Measurements from ENCODE around the gene NUP155.
"Not testable (repeated sequence)": the region's sequence is repeated elsewhere in the genome, so short reads cannot be mapped to it uniquely, and the experiment has no call there.

The NUP155 gene

DNA sequence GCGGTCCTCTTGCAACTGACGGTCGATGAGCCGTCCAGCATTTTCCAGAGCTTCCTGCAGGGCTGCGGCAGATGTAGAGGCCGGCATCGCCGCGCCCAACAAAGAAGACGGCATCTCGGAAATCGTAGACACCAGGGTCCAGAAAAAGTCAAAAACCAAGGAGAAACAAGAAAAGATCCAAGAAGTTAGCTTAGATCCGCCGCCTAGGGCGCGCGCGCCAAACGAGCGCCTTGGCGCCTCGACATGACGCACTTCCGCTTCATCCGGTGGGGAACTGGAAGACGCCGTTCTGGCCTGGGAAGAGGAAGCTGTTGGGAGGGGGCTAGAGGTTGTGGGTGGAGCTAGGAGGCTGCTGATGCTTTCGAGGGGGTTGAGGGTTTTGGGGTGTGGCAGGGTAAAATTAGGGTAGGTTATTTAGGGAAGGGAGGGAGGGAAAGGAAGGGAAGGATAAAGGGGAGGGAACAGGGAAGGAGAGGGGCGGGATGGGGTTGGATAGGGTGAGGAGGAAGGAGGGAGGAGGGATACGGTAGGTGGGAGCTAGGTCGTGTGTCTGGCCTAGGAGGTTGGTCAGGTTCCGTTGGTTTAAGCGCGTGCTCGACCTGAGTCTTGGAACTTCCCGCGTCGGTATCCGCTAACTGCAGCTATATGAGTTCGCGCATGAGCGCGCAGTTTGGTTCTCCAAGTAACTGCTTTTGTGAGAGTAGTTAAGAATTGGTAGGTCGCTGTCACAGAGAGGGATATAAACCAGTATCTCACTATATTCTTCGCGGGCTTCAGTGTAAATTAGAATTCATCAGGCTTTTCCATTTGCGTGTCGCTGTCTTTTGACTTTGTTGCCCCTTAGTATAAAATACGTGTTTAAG is at the start of gene NUP155:
NUP155 (minus strand) TSS at position 243 of the 863 bp plus-strand sequence; CDS start at position 114, 129 bp downstream.
- no peaks in the 10 kb centered on the region for H3K27me3 ChIP-seq (ENCODE audit: insufficient read depth, low read length, poor library complexity)
- H3K27ac ChIP-seq (ENCODE audit: low read length): peak within 1 kb of the TSS; percentile 79
- peaks cover 43% of the 10 kb centered on the region for H3K4me1 ChIP-seq (ENCODE audit: insufficient read depth, low read length)
- peaks cover 25% of the 10 kb centered on the region; the same call in 1 of the 2 replicates for H4K20me1 ChIP-seq (ENCODE audit: insufficient read depth, low read length)
- no peaks in the 10 kb centered on the region for H3K9me3 ChIP-seq (ENCODE audit: insufficient read depth, low read length, severe bottlenecking)
- peak within 1 kb of the TSS; percentile 69 for H3K9ac ChIP-seq (ENCODE audit: low read depth, low read length)
- H3K4me2 ChIP-seq (ENCODE audit: insufficient read depth, low read length): peak within 1 kb of the TSS; percentile 84
- H3K79me2 ChIP-seq (ENCODE audit: insufficient read depth, low read length): peaks cover 48% of the 10 kb centered on the region
- DNase-seq: peak; percentile 92
- H3K36me3 ChIP-seq (ENCODE audit: insufficient read depth, low read length): peaks cover 18% of the 10 kb centered on the region
- H2AFZ ChIP-seq (ENCODE audit: low read depth, low read length): peak within 1 kb of the TSS; percentile 93
- TF ChIP-seq, protein P1, sequence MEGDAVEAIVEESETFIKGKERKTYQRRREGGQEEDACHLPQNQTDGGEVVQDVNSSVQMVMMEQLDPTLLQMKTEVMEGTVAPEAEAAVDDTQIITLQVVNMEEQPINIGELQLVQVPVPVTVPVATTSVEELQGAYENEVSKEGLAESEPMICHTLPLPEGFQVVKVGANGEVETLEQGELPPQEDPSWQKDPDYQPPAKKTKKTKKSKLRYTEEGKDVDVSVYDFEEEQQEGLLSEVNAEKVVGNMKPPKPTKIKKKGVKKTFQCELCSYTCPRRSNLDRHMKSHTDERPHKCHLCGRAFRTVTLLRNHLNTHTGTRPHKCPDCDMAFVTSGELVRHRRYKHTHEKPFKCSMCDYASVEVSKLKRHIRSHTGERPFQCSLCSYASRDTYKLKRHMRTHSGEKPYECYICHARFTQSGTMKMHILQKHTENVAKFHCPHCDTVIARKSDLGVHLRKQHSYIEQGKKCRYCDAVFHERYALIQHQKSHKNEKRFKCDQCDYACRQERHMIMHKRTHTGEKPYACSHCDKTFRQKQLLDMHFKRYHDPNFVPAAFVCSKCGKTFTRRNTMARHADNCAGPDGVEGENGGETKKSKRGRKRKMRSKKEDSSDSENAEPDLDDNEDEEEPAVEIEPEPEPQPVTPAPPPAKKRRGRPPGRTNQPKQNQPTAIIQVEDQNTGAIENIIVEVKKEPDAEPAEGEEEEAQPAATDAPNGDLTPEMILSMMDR (IDR thresholded peaks at IDR 0.05; ENCODE audit: borderline replicate concordance, extremely low read depth, low read length, poor library complexity, severe bottlenecking): no peak
- no peak for TF ChIP-seq EZH2 (IDR thresholded peaks at IDR 0.05; ENCODE audit: borderline replicate concordance, low read depth, low read length, severe bottlenecking)
- ATAC-seq (ENCODE audit: insufficient read depth, low read depth): peak; percentile 96
- peak within 1 kb of the TSS; percentile 83 to 88 for H3K4me3 ChIP-seq (ENCODE audit: low read depth in 1 of 2, low read length in 2 of 2)

DNA sequence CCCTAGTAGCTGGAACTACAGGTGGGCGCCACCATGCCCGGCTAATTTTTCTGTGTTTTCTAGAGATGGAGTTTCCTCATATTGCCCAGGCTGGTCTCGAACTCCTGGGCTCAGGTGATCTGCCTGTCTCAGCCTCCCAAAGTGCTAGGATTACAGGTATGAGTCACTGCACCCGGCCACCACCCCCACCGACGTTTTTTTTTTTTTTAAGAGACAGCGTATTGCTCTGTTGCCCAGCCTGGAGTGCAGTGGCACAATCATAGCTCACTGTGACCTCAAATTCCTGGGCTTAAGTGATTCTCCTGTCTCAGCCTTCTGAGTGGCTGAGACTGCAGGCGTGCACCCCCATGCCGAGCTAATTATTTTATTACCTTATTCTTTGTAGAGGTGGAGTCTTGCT is 46.4 kb upstream of the NUP155 start:
- no peaks in the 10 kb centered on the region for H4K20me1 ChIP-seq (ENCODE audit: insufficient read depth, low read length)
- H3K9me3 ChIP-seq (ENCODE audit: insufficient read depth, low read length, severe bottlenecking): no peaks in the 10 kb centered on the region
- no peak overlapping the region for H3K4me3 ChIP-seq (ENCODE audit: low read depth in 1 of 2, low read length in 2 of 2)
- no peak overlapping the region for H3K4me2 ChIP-seq (ENCODE audit: insufficient read depth, low read length)
- TF ChIP-seq, protein P1 (IDR thresholded peaks at IDR 0.05; ENCODE audit: borderline replicate concordance, extremely low read depth, low read length, poor library complexity, severe bottlenecking): no peak
- no peak for TF ChIP-seq EZH2 (IDR thresholded peaks at IDR 0.05; ENCODE audit: borderline replicate concordance, low read depth, low read length, severe bottlenecking)
- DNase-seq: no peak
- no peak for ATAC-seq (ENCODE audit: insufficient read depth, low read depth)
- no peak overlapping the region for H2AFZ ChIP-seq (ENCODE audit: low read depth, low read length)
- no peak overlapping the region for H3K27ac ChIP-seq (ENCODE audit: low read length)
- peaks cover 7% of the 10 kb centered on the region; the same call in 1 of the 2 replicates for H3K36me3 ChIP-seq (ENCODE audit: insufficient read depth, low read length)
- H3K79me2 ChIP-seq (ENCODE audit: insufficient read depth, low read length): no peaks in the 10 kb centered on the region
- no peaks in the 10 kb centered on the region for H3K4me1 ChIP-seq (ENCODE audit: insufficient read depth, low read length)
- H3K9ac ChIP-seq (ENCODE audit: low read depth, low read length): no peak overlapping the region
- no peaks in the 10 kb centered on the region for H3K27me3 ChIP-seq (ENCODE audit: insufficient read depth, low read length, poor library complexity)

DNA sequence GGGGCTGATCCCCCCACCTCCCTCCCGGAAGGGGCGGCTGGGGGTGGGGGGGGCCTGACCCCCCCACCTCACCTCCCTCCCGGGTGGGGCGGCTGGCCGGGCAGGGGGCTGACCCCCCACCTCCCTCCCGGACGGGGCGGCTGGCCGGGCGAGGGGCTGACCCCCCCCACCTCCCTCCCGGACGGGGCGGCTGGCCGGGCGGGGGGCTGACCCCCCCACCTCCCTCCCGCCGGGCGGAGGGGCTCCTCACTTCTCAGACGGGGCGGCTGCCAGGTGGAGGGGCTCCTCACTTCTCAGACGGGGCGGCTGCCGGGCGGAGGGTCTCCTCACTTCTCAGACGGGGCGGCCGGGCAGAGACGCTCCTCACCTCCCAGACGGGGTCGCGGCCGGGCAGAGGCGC is 44.5 kb upstream of the NUP155 start:
- H4K20me1 ChIP-seq (ENCODE audit: insufficient read depth, low read length); H3K9ac ChIP-seq (ENCODE audit: low read depth, low read length); H3K9me3 ChIP-seq (ENCODE audit: insufficient read depth, low read length, severe bottlenecking); ATAC-seq (ENCODE audit: insufficient read depth, low read depth); DNase-seq; H3K4me2 ChIP-seq (ENCODE audit: insufficient read depth, low read length); H2AFZ ChIP-seq (ENCODE audit: low read depth, low read length); H3K27me3 ChIP-seq (ENCODE audit: insufficient read depth, low read length, poor library complexity); H3K79me2 ChIP-seq (ENCODE audit: insufficient read depth, low read length); H3K4me1 ChIP-seq (ENCODE audit: insufficient read depth, low read length); H3K27ac ChIP-seq (ENCODE audit: low read length); H3K4me3 ChIP-seq (ENCODE audit: low read depth in 1 of 2, low read length in 2 of 2): not testable (repeated sequence)
- H3K36me3 ChIP-seq (ENCODE audit: insufficient read depth, low read length): peaks cover 13% of the 10 kb centered on the region; the same call in 1 of the 2 replicates

DNA sequence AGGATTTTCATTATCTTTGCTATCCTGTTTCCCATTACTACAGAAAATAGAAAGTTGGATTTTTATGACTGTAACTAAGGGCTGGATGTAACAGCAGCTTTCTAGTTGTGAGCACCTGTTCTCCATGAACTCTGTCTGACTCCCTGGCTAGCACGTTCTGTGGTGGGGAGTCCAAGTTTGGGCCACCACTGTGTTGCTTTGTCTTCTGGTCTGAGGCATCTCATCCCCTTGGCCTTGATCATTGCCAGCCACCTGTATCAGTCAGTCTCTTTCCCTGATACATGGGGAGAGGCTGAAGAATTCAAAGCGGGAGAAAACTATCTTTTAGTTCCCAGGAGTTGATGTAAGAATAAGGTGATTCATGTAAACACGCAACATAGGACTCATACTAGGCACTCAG is 41.6 kb upstream of the NUP155 start:
- Histone ChIP-seq H3K27ac (ENCODE audit: low read length) (no peak overlapping the region), H3K79me2 (ENCODE audit: insufficient read depth, low read length) (no peaks in the 10 kb centered on the region), H3K4me3 (ENCODE audit: low read depth in 1 of 2, low read length in 2 of 2) (no peak overlapping the region), H3K36me3 (ENCODE audit: insufficient read depth, low read length) (peaks cover 16% of the 10 kb centered on the region; the same call in 1 of the 2 replicates), H3K27me3 (ENCODE audit: insufficient read depth, low read length, poor library complexity) (no peaks in the 10 kb centered on the region), H3K4me2 (ENCODE audit: insufficient read depth, low read length) (no peak overlapping the region), H3K9ac (ENCODE audit: low read depth, low read length) (no peak overlapping the region), H3K9me3 (ENCODE audit: insufficient read depth, low read length, severe bottlenecking) (no peaks in the 10 kb centered on the region), H3K4me1 (ENCODE audit: insufficient read depth, low read length) (no peaks in the 10 kb centered on the region), H4K20me1 (ENCODE audit: insufficient read depth, low read length) (no peaks in the 10 kb centered on the region), H2AFZ (ENCODE audit: low read depth, low read length) (no peak overlapping the region)
- no peak for TF ChIP-seq EZH2 (IDR thresholded peaks at IDR 0.05; ENCODE audit: borderline replicate concordance, low read depth, low read length, severe bottlenecking)
- TF ChIP-seq, protein P1 (IDR thresholded peaks at IDR 0.05; ENCODE audit: borderline replicate concordance, extremely low read depth, low read length, poor library complexity, severe bottlenecking): no peak
- ATAC-seq (ENCODE audit: insufficient read depth, low read depth) (no peak), DNase-seq (no peak)
